Panc1 (cell line): ENCODE results near the gene LHB. TPM values are rescaled to one million over a fixed set of nuclear protein-coding genes. Genes with fewer than 3 reads are reported as not detected.

ENCODE experiments used
- ATAC-seq: fragments of 200-7000 bp; cut with Tn5 transposase; 2 replicates; pipeline ENCODE4 v1.9.1; 2020; ENCODE audit warnings: mild to moderate bottlenecking, moderate library complexity
- BruUV-seq: library from RNA; stranded (reverse); fragments of 400-500 nt; replicated peaks from 2 replicates; lab custom pipeline; 2021; lab: Mats Ljungman, UMichigan
- CTCF ChIA-PET: fragments of 300-600 bp; sonication (Branson Sonifier 250); formaldehyde crosslinking; loops from one replicate; lab custom pipeline; 2022; ENCODE audit warnings: antibody characterized with exemption; lab: Charles Lee
- POLR2A ChIA-PET: fragments of 300-600 bp; sonication (Branson Sonifier 250); formaldehyde crosslinking; loops from one replicate; lab custom pipeline; 2022; ENCODE audit warnings: antibody characterized with exemption; lab: Charles Lee
- DNase-seq: peaks from one replicate; pipeline ENCODE4 v3.0.0-alpha.2; 2010; ENCODE audit warnings: low read depth, low spot score
- H3K27ac ChIP-seq: 2 replicates; pipeline ENCODE4 v1.5.1; 2011; ENCODE audit warnings: mild to moderate bottlenecking, low read length, inconsistent platforms
- H3K27me3 ChIP-seq: fragments of 200-500 bp; sonication (Bioruptor generic); 2 replicates; pipeline ENCODE4 v1.6.0; 2014; ENCODE audit warnings: low read length, inconsistent platforms; ENCODE audit not compliant: control insufficient read depth, insufficient read depth
- H3K36me3 ChIP-seq: fragments of 200-500 bp; sonication (Bioruptor generic); 2 replicates; pipeline ENCODE4 v1.5.1; 2014; ENCODE audit warnings: inconsistent platforms, mild to moderate bottlenecking, low read length, moderate library complexity; ENCODE audit not compliant: control insufficient read depth, insufficient read depth
- H3K4me1 ChIP-seq: 2 replicates; pipeline ENCODE4 v1.5.1; 2011; ENCODE audit warnings: inconsistent platforms, mild to moderate bottlenecking, low read length, moderate library complexity; ENCODE audit not compliant: control insufficient read depth, insufficient read depth
- H3K4me3 ChIP-seq, 2 experiments: 2 replicates each; pipeline ENCODE4 v1.5.1; 2011 to 2012; ENCODE audit warnings: low read depth in 2 of 2, low read length in 2 of 2, mild to moderate bottlenecking in 2 of 2, inconsistent platforms in 1 of 2, moderate library complexity in 1 of 2
- H3K9me3 ChIP-seq: fragments of 200-500 bp; sonication (Bioruptor generic); 2 replicates; pipeline ENCODE4 v1.5.1; 2014; ENCODE audit warnings: low read depth, mild to moderate bottlenecking, inconsistent platforms, low read length, moderate library complexity; ENCODE audit not compliant: control insufficient read depth, insufficient read depth
- SIN3A ChIP-seq: IDR thresholded peaks from 2 replicates; pipeline ENCODE4 v1.6.1; 2012; ENCODE audit warnings: low read depth, mild to moderate bottlenecking, low read length, moderate library complexity, borderline replicate concordance; ENCODE audit not compliant: insufficient read depth
- in situ Hi-C: cut with HindIII; loops from 2 replicates; pipeline ENCODE4 v1.10.0; 2016; ENCODE audit warnings: low sequenced_read_pairs, low pct_unique_long_range_greater_than_20kb
- intact Hi-C: fragments of 100-400 bp; cut with micrococcal nuclease; formaldehyde crosslinking; loops from one replicate; pipeline ENCODE4 v1.10.0; 2022; ENCODE audit not compliant: unreplicated experiment
- total RNA-seq: library from RNA; stranded (reverse); gene quantifications from one replicate; pipeline ENCODE4 v1.2.1, GENCODE V29; 2021; ENCODE audit not compliant: unreplicated experiment
- TF ChIP-seq, protein P1 (sequence below): fragments of 450-650 bp; IDR thresholded peaks from 2 replicates; pipeline ENCODE4 v1.5.1; 2017; ENCODE audit warnings: mild to moderate bottlenecking
- TF ChIP-seq, protein P2 (sequence below), 2 experiments: IDR thresholded peaks; 2 replicates each; pipeline ENCODE4 v1.6.1; 2011 to 2012; ENCODE audit warnings: low read depth in 2 of 2, control low read depth in 1 of 2, low read length in 1 of 2, mild to moderate bottlenecking in 1 of 2, moderate library complexity in 1 of 2; ENCODE audit not compliant: insufficient read depth in 1 of 2

Gene LHB
- total RNA-seq, 1 experiment from 2014 or later = 0.39 TPM

- H3K4me3 ChIP-seq = no peak overlapping the region
- intact Hi-C loops (no loop called here), in situ Hi-C loops (no loop called here)
- DNase-seq = no peak
- ChIA-PET POLR2A (interaction anchor here (0.6 kb wide), 1 partner anchor 360 kb away, joined by 9 read pairs; no protein-coding TSS in a partner anchor), CTCF (interaction anchor here (0.5 to 1.1 kb wide), 7 partner anchors 9 to 258 kb away, joined by 3 to 10 read pairs (median 4); partner anchors contain the start of gene NTF4)
- peak; percentile 89 for ATAC-seq
- no peaks in the 10 kb centered on the region for H3K4me1 ChIP-seq
- H3K9me3 ChIP-seq = no peaks in the 10 kb centered on the region
- BruUV-seq = no TSS peak
- peaks cover 4% of the 10 kb centered on the region; the same call in 1 of the 2 replicates for H3K36me3 ChIP-seq
- TF ChIP-seq, protein P1, sequence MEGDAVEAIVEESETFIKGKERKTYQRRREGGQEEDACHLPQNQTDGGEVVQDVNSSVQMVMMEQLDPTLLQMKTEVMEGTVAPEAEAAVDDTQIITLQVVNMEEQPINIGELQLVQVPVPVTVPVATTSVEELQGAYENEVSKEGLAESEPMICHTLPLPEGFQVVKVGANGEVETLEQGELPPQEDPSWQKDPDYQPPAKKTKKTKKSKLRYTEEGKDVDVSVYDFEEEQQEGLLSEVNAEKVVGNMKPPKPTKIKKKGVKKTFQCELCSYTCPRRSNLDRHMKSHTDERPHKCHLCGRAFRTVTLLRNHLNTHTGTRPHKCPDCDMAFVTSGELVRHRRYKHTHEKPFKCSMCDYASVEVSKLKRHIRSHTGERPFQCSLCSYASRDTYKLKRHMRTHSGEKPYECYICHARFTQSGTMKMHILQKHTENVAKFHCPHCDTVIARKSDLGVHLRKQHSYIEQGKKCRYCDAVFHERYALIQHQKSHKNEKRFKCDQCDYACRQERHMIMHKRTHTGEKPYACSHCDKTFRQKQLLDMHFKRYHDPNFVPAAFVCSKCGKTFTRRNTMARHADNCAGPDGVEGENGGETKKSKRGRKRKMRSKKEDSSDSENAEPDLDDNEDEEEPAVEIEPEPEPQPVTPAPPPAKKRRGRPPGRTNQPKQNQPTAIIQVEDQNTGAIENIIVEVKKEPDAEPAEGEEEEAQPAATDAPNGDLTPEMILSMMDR = peak; percentile 82
- no peak for TF ChIP-seq SIN3A
- no peaks in the 10 kb centered on the region for H3K27me3 ChIP-seq
- H3K27ac ChIP-seq = no peak overlapping the region
Observed at GRCh38 chr19:48999481-49000325, 17.2 kb downstream of the LHB start.

DNA sequence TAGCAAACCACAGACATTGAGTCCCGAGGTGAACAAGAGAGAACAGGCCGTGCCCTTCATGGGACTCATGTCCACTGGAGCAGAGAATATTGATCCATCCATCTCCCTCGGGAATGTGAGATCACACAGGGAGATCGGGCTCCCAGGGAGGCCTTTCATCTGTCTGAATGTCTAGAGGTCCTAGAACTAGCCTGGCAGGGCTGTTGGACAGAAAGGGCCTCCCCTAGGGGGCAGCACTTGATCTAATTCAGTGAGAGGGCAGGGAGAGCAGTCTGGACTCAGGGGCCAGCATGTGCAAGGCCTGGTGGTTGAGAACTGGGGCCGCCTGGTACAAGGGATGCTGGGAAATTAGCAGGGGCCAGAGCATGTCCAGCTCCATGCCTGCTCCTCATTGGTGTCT, 18.9 kb downstream of the LHB start:
- Histone ChIP-seq H3K4me3 (no peak overlapping the region), H3K36me3 (peaks cover 4% of the 10 kb centered on the region), H3K27me3 (no peaks in the 10 kb centered on the region), H3K9me3 (no peaks in the 10 kb centered on the region), H3K27ac (no peak overlapping the region), H3K4me1 (no peaks in the 10 kb centered on the region)
- intact Hi-C loops = no loop called here
- DNase-seq (no peak), ATAC-seq (no peak)
- TF ChIP-seq, protein P2, sequence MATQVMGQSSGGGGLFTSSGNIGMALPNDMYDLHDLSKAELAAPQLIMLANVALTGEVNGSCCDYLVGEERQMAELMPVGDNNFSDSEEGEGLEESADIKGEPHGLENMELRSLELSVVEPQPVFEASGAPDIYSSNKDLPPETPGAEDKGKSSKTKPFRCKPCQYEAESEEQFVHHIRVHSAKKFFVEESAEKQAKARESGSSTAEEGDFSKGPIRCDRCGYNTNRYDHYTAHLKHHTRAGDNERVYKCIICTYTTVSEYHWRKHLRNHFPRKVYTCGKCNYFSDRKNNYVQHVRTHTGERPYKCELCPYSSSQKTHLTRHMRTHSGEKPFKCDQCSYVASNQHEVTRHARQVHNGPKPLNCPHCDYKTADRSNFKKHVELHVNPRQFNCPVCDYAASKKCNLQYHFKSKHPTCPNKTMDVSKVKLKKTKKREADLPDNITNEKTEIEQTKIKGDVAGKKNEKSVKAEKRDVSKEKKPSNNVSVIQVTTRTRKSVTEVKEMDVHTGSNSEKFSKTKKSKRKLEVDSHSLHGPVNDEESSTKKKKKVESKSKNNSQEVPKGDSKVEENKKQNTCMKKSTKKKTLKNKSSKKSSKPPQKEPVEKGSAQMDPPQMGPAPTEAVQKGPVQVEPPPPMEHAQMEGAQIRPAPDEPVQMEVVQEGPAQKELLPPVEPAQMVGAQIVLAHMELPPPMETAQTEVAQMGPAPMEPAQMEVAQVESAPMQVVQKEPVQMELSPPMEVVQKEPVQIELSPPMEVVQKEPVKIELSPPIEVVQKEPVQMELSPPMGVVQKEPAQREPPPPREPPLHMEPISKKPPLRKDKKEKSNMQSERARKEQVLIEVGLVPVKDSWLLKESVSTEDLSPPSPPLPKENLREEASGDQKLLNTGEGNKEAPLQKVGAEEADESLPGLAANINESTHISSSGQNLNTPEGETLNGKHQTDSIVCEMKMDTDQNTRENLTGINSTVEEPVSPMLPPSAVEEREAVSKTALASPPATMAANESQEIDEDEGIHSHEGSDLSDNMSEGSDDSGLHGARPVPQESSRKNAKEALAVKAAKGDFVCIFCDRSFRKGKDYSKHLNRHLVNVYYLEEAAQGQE (IDR thresholded peaks at IDR 0.05; ENCODE audit: insufficient read depth in 1 of 2, low read depth in 2 of 2, low read length in 1 of 2) = no peak
- TF ChIP-seq, protein P1 = peak; percentile 73
- in situ Hi-C loops = no loop called here
- ChIA-PET CTCF (interaction anchor here (0.6 to 0.7 kb wide), 4 partner anchors 14 to 197 kb away, joined by 3 to 9 read pairs (median 4); partner anchors contain the start of gene CGB7), POLR2A (interaction anchor here (0.7 kb wide), 1 partner anchor 275 kb away, joined by 8 read pairs; no protein-coding TSS in a partner anchor)
- no TSS peak for BruUV-seq
